Dermis microvascular lymphatic vessel endothelial cell (primary cell): ENCODE measurements around the gene CAPZB. TPM values are rescaled to one million over a fixed set of nuclear protein-coding genes. Genes with fewer than 3 reads are reported as not detected.
A peak's percentile ranks its signal among the peaks of the same experiment; 100 is the strongest.

Experiments used
- DNase-seq, 2 donors: peaks; one replicate each; pipeline versions ENCODE4 v3.0.0 to v3.0.0-alpha.2; 2010; ENCODE audit warnings: low read depth in 2 of 2
- total RNA-seq: library from RNA; depleted of rRNA; stranded (reverse); fragments of >200 nt; gene quantifications from 2 replicates; pipeline ENCODE4 v1.2.1, GENCODE V29; 2014

The CAPZB gene
- total RNA-seq, 1 donor from 2014 or later: 119 TPM

DNA sequence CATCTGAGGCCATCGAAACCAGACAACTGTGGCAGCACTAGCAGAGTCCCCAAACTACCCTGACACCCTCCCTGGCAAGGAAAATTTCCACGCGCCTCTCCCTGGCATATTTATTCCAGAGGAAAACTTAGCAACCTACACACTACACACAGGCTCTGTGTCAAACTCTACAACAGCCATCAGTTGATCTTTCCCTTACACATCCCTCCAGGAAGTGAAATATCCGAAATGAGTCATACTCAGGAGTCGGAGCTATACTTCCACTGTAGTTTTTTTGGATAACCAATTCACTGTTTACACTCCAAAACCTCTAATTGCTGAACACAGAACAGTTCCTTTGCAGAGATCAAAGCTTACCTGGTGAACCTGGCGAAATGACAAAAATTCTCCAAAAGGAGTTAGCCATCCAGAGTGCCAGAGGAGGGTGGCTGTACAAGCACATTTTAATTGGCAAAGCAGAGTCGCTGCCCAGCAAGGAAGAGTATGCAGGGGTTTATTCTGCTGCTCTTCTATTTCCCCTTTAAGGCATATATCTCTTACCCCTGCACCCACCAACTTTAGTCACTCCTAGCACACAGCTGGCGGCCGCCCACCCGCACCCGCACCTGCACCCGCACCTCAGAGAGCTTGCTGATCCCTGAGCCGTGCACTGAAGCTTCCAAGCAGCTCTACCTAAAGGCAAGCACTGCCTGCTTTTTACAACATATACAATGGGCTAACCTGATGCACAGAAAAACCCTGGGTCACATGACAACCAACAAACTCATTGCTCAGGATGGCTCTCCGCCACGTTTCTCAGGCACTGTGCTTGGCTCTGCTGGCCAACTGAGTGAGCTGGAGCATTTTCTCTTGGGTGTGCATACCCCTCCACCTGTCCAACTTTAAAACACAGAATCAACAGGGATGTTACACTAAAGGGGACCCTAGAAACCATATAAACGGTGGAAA lies 54.9 kb downstream of the CAPZB start:
- DNase-seq: peak; percentile 94 to 98

- peak; percentile 67 to 69 for DNase-seq
Observed at GRCh38 chr1:19429611-19430010, 55.7 kb downstream of the CAPZB start.

GRCh38 chr1:19427087-19427781 lies 58.1 kb downstream of the CAPZB start:
- no peak for DNase-seq

DNA sequence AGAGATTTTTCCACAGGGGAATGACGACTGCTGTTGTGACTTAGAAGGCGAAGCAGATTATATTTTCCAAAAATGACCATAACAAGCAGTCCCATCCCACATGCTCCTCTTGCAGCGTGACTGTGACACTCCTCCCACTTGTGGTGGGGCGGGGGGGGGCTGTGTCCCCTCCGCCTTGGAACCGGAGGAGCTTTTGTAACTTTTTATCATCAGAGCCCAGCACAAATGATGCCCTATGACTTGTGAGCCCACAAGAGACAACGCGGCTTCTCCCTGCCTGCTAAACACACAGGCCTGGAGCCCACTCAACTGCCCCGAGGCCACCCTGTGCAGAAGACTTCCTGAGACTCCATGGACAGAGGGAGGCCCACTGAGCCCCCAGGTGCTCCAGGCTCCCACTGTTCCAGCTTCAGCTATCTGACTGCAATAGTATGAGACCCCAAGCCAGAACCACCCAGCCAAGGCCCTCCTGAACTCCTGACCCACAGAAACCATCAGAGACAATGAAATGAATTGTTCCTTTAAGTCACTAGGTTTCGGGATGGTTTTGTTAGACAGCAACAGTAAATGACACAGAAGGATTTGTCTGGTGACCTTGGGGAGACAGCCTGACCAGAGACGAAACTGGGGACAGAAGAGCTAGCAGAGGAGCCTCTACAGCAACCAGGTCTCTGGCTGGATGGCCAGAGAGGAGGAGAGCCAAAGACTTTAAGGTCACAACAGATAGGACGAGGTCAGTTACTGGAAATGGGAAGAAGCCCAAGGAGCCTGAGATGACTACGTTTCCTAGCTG lies 58.8 kb downstream of the CAPZB start:
- no peak for DNase-seq

DNA sequence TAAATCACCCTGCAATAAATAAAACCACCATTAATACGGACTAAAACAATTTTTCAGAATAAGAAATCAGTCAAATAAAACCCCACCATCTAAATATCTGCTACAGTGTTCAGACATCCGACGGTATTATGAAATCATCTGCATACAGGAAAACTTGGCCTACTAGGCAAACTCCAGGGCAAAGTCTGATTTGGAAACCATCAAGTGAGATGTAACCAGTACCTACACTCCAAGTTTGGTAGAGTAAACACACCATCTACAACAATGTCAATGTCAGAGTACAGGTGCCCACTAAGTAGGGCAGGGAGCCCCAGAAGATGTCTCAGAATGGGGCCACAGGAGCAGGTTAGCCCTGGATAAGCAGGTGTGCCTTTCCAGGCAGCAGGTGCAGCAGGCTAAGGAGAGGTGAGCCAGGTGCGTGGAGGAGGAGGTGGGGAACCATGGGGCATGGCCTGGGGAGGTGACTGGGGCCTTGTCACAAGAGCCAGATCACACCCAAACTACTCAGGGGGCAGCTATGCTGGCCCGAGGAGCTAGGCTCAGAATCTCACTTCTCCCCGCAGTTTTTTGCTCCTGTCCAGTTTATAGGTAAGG lies 59.6 kb downstream of the CAPZB start:
- DNase-seq: no peak

DNA sequence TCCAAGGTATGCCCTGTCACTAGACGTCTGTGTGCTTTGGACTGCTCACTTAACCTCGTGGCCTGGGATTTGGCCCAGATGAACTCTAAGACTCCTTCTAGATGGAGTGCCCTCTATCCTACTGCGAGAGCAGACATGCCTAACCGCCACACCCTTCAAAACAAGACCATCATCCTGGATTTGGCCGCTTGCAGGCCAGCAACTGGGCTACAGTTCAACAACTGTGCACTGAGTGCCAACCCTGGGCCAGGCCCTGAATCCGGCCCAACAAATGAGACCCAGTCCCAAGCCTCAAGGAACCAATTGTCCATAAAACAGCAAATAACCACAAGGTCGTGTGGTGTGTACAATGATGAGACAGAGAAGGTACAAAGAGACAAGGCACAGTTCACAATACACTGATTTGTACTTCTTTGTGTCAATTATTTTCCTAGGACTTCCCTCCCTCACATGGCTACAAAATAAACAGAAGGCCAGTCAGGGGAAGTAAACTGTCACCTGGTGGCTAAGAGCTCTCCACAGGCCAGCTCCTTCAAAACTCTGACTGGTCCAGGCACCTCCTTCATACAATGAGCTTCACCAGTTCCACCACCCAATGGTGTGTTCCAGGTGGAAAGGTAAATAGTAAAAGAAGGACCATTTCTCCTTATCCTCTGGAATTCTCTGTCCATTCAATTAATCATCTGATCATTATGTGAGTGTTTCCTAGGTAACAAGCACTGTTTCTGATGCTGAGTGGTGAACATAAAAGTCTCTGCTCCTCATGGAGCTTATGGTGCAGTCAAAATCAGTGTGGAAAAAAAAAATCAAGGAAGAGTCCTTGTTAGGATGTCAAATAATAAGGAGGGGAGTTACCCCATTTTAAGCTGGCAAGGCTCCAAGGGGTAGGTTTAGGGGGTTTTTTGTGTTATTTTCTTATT lies 60.4 kb downstream of the CAPZB start:
- DNase-seq: no peak

DNA sequence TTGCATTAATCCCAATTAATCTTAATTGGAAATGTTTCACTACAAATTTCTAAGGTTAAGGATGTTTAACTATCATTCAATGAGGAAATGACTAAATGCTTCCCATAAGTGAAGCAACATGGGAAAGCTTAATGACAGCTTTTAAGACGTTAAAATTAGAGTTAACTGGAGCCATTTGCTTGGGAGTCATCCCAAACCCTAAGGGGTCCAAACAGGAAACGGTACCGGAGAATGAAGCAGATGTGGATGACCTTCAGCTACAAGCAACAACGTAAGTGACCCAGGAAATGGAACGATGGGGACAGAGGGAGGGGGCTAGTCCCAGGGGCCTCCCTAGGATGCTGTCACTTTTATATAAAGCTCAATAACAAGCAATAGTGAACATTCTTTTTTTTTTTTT lies 62.2 kb downstream of the CAPZB start:
- DNase-seq: no peak

DNA sequence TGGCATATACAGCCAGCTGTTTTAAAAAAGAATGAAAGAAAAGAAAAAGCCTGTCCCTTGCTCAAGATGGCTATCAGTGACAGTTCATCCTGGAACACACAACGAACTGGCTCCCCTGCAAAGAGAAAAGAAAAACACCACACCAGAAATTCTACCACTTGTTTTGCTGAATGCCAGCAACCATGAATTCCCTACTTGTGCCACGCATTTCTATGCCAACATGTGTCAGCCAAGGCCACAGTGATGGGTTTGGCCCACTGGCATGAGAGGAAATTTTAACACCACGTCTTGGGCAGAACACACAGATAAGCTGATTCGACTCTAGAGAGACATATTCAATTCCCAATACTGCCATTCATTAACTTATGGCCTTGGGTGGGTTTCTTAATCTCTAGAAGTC lies 64.0 kb downstream of the CAPZB start:
- no peak for DNase-seq

DNA sequence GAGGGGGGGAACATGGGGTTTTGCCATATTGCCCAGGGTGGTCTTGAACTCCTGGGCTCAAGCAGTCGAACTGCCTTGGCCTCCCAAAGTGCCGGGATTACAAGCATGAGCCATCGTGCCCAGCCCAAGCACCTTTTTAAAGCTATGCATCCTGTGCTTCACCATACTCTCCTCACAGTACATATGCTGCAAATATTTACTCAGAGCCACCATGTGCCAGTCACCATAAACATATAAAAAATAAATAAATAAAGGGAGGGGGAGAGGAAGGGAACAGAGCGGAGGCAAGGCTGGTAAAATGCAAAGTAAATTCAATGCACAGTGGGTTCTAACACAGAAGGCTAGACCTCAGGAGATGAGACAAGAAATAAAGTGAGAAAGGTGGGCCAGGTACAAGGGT lies 64.7 kb downstream of the CAPZB start:
- no peak for DNase-seq

GRCh38 chr1:19419691-19420090 lies 65.6 kb downstream of the CAPZB start:
- DNase-seq: no peak

- DNase-seq: no peak
Observed at GRCh38 chr1:19418503-19418971, 66.8 kb downstream of the CAPZB start.

DNA sequence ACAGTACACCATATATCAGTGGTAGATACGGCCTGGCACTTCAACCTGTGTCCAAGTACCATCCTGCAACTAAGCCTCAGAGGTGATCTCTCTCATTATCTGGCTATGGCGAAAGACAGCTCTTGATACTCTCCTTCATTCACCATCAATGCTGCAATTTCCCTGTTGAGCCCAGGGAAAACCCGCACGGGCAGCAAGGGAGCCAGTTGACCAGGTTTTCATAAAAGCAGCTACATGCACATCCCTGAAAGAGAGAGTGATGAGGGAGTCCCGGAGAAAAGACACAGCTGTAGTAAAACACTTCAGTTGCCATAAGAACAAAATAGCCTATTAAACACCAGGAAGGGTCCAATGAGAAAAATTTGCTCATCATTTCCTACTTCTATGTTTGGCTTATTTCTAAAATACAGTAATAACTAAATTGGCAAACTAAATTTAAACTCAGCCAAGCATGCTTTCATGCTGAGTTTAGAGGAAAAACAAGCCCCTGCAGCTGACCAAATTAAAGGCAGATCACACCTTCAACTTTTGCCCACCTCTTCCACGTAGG lies 68.3 kb downstream of the CAPZB start:
- DNase-seq: peak; percentile 45 to 84

DNA sequence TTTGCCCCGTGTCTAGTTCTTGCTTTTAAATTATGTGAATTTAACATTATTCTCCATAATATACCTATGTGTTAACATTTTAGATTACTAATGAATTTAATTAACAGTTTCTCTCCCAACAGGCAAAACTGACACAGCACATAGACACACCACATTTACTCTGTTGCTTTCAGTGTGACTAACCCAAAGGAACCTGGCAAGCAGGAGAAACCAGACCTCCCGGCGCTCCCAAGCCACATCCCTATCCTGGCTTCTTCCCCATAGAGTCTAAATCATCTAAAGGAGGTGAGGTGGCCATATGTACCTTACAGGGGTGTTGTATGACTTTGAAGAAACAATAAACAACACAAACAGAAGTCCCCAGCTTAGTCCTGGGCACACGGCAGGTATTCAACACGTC lies 69.2 kb downstream of the CAPZB start:
- DNase-seq: no peak

DNA sequence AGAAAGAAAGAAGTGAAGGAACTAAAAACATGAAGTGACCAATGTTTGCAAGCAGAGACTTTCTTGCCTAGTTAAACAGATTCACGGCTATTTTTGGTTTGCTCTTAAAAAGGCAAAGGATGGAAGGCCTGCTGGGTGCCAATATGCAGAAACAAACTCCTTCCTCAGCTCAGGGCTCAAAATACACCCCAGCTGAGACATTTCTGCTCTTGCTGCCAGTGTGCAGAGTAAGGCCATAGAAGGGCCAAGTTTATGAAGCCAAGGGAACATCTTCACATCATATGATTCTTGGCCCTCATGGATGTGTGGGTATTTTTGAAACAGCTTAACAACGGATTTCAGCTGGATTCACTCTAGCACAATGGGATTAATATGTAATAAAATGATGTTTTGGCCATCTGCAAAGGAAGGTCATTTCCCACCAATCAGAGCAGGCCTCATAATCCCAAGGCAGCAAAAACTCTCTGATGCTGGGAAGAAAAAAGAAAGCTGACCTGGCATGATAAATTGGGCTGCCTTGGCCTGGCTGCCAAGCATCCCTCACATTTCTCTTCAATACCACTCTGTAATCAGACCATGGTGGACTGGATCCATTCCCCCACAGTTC lies 70.7 kb downstream of the CAPZB start:
- DNase-seq: no peak

- no peak for DNase-seq
Observed at GRCh38 chr1:19413999-19414398, 71.3 kb downstream of the CAPZB start.

- no peak for DNase-seq
Observed at GRCh38 chr1:19412654-19413053, 72.7 kb downstream of the CAPZB start.

DNA sequence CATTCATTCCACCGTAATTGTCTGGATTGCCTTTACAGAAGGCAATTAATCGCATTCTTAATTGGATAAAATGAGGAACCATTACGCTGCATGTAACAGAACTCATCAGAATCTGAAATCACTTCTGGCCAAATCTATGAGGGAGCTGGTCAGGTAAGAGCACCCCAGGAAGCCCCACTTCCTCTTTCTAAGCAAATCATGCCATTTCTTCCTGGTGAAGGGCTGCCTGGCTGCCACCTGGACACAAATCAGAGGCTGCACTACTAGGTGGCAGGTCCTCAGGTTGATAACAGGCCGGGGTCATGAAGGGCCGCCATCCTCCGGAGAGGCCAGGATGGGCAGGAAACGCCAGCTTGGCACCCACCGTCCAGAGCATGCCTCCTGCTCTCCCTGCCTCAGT lies 73.7 kb downstream of the CAPZB start:
- no peak for DNase-seq

DNA sequence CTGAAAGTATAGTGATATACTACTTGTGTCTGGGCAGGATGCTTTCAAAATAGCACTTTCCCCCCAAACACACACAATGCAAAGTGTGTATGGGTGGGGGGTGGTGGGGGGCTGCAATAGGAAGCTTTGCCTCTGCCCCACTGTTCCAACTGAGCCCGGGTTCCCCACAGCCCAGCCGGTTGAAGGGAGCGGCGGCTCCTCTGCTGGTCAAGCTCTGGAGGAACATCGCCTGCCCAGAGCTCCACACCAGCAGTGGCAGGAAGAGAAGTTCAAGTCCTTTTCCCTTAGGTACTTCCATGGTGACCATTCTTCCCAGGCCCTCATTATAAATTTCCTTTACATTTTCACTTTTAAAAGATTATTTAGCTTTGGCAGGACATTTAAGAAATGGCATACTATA lies 74.9 kb downstream of the CAPZB start:
- no peak for DNase-seq

DNA sequence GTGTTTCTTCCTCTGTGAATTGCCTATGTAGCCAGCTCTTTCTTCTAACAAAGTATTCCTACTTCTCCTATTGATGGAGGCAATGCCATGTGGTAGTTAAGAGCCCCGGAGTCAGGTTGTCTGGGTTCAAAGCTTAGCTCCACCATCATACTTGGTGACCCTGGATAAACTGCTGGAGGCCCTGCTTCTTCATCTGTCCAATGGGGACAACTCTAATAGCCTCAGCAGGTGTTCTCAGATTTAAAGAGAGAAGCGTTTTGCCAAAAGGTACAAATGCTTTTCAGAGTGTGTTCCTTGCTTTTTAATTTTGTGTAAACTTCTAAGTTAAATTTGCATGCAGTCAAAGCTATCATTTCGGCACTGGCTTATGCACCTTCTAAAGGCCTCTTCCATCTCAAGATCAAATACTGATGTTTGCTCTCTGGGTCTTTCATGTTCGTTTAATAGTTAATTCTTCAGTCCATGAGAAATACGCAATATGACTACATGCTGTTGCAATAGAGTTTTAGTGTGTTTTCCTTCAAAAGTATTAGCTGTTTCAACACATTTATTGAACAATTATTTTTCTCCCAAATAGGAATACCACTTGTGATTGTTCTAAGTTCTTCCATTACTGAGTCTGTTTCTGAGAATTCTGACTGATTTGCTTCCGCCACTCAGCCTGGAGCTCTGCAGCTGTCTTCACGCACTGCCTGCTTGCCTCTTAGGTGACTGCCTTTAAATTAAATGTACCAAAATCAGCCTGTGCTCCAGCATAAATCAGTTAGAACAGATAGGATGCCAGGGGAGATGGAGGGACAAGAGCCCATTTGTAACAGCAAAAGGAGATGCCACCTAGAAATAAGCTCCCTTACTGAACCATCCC lies 75.6 kb downstream of the CAPZB start:
- no peak for DNase-seq
